ENCODE results near the gene CA12.

The CA12 gene

GRCh38 chr15:63319065-63319464, 62.6 kb downstream of the CA12 start:
- TF ChIP-seq GABPA (IDR thresholded peaks at IDR 0.05; ENCODE audit: low read depth) = no peak
- TF ChIP-seq CTCF (IDR thresholded peaks at IDR 0.05; ENCODE audit: insufficient read depth, low read length) = no peak
- no peak for TF ChIP-seq SPI1 (IDR thresholded peaks at IDR 0.05; ENCODE audit: borderline replicate concordance, low read depth)
- no peak for TF ChIP-seq POLR2AphosphoS5 (IDR thresholded peaks at IDR 0.05; ENCODE audit: low read depth)
- TF ChIP-seq, protein P1, sequence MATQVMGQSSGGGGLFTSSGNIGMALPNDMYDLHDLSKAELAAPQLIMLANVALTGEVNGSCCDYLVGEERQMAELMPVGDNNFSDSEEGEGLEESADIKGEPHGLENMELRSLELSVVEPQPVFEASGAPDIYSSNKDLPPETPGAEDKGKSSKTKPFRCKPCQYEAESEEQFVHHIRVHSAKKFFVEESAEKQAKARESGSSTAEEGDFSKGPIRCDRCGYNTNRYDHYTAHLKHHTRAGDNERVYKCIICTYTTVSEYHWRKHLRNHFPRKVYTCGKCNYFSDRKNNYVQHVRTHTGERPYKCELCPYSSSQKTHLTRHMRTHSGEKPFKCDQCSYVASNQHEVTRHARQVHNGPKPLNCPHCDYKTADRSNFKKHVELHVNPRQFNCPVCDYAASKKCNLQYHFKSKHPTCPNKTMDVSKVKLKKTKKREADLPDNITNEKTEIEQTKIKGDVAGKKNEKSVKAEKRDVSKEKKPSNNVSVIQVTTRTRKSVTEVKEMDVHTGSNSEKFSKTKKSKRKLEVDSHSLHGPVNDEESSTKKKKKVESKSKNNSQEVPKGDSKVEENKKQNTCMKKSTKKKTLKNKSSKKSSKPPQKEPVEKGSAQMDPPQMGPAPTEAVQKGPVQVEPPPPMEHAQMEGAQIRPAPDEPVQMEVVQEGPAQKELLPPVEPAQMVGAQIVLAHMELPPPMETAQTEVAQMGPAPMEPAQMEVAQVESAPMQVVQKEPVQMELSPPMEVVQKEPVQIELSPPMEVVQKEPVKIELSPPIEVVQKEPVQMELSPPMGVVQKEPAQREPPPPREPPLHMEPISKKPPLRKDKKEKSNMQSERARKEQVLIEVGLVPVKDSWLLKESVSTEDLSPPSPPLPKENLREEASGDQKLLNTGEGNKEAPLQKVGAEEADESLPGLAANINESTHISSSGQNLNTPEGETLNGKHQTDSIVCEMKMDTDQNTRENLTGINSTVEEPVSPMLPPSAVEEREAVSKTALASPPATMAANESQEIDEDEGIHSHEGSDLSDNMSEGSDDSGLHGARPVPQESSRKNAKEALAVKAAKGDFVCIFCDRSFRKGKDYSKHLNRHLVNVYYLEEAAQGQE (IDR thresholded peaks at IDR 0.05; ENCODE audit: insufficient replicate concordance, low read depth) = no peak
- no peak for DNase-seq (ENCODE audit: low read depth in 1 of 2, low spot score in 1 of 2)
- no peak overlapping the region for H3K27ac ChIP-seq (replicated peaks)

DNA sequence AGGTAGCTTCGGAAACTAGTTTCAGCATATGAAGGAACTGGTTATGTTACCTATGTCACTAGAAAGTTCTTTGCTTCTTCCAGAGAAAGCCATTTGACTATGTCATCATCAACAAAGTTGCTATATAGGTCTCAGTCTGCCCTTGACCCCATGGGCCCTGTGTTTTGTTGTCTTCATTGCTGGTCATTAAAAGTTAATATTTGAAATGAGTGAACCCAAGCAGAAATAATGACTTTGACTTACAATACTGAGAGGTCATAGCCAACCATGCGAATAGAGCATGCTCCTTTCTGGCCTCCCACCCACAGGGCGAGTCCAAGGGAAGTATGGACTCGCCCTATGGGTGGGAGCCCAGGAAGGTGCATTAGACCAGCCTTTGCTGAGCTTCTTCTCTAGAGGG, 63.3 kb downstream of the CA12 start:
- no peak for DNase-seq (ENCODE audit: low read depth in 1 of 2, low spot score in 1 of 2)
- no peak overlapping the region for H3K4me3 ChIP-seq (replicated peaks; ENCODE audit: insufficient read depth, low read length)
- TF ChIP-seq CTCF (IDR thresholded peaks at IDR 0.05; ENCODE audit: insufficient read depth, low read length) (no peak), GABPA (IDR thresholded peaks at IDR 0.05; ENCODE audit: low read depth) (no peak), SPI1 (IDR thresholded peaks at IDR 0.05; ENCODE audit: borderline replicate concordance, low read depth) (no peak), POLR2AphosphoS5 (IDR thresholded peaks at IDR 0.05; ENCODE audit: low read depth) (no peak)
- TF ChIP-seq, protein P1 (IDR thresholded peaks at IDR 0.05; ENCODE audit: insufficient replicate concordance, low read depth) = no peak

More at GRCh38 chr15:63319065-63319464, 62.6 kb downstream of the CA12 start:
- H3K4me3 ChIP-seq (replicated peaks; ENCODE audit: insufficient read depth, low read length) = no peak overlapping the region
- H3K27me3 ChIP-seq (ENCODE audit: insufficient read depth, poor library complexity, severe bottlenecking) = no peaks in the 10 kb centered on the region

GRCh38 chr15:63314409-63314808, 67.2 kb downstream of the CA12 start:
- no peak overlapping the region for H3K4me3 ChIP-seq (replicated peaks; ENCODE audit: insufficient read depth, low read length)
- no peak for DNase-seq (ENCODE audit: low read depth in 1 of 2, low spot score in 1 of 2)
- no peak overlapping the region for H3K27ac ChIP-seq (replicated peaks)
- H3K27me3 ChIP-seq (ENCODE audit: insufficient read depth, poor library complexity, severe bottlenecking) = no peaks in the 10 kb centered on the region
- no peak for TF ChIP-seq CTCF (IDR thresholded peaks at IDR 0.05; ENCODE audit: insufficient read depth, low read length)
- no peak for TF ChIP-seq SPI1 (IDR thresholded peaks at IDR 0.05; ENCODE audit: borderline replicate concordance, low read depth)
- no peak for TF ChIP-seq POLR2AphosphoS5 (IDR thresholded peaks at IDR 0.05; ENCODE audit: low read depth)
- no peak for TF ChIP-seq GABPA (IDR thresholded peaks at IDR 0.05; ENCODE audit: low read depth)
- TF ChIP-seq, protein P1 (IDR thresholded peaks at IDR 0.05; ENCODE audit: insufficient replicate concordance, low read depth) = no peak

More for the DNA sequence above, 63.3 kb downstream of the CA12 start:
- Histone ChIP-seq H3K27me3 (ENCODE audit: insufficient read depth, poor library complexity, severe bottlenecking) (no peaks in the 10 kb centered on the region), H3K27ac (replicated peaks) (no peak overlapping the region)
